H1 (cell line): ENCODE results near the gene ANKRD11. TPM values are rescaled to one million over a fixed set of nuclear protein-coding genes. Genes with fewer than 3 reads are reported as not detected.

ENCODE experiments used
- CBX8 ChIP-seq: fragments of 300-800, 300-1000 bp; sonication (generic); IDR thresholded peaks from 2 replicates; pipeline ENCODE4 v1.7.1; 2016; ENCODE audit warnings: low read depth, low read length, borderline replicate concordance
- CHD1 ChIP-seq: IDR thresholded peaks from 2 replicates; pipeline ENCODE4 v1.6.1; 2012; ENCODE audit warnings: low read depth, low read length, improper control_type of control experiment
- GTF2F1 ChIP-seq: IDR thresholded peaks from 2 replicates; pipeline ENCODE4 v1.6.1; 2012; ENCODE audit warnings: low read depth, low read length, improper control_type of control experiment, borderline replicate concordance
- HDAC6 ChIP-seq: IDR thresholded peaks from one replicate; pipeline ENCODE4 v1.7.1; 2012; ENCODE audit warnings: low read depth, mild to moderate bottlenecking, inconsistent platforms, low read length, moderate library complexity
- RFX5 ChIP-seq: IDR thresholded peaks from 2 replicates; pipeline ENCODE4 v1.6.1; 2011; ENCODE audit warnings: low read depth, low read length, improper control_type of control experiment, borderline replicate concordance
- RNF2 ChIP-seq: fragments of 200-900, 300-1000 bp; sonication (generic); IDR thresholded peaks from 2 replicates; pipeline ENCODE4 v1.7.1; 2016; ENCODE audit warnings: borderline replicate concordance, low read depth, mild to moderate bottlenecking, antibody characterized with exemption, low read length; ENCODE audit not compliant: poor library complexity, severe bottlenecking; ENCODE audit errors: missing control alignments
- SRF ChIP-seq: IDR thresholded peaks from 2 replicates; pipeline ENCODE4 v1.6.1; 2011; ENCODE audit warnings: mild to moderate bottlenecking, low read depth, low read length, moderate library complexity
- polyA plus RNA-seq, 7 experiments: library from polyadenylated mRNA; depleted of rRNA in 3 of 7; stranded (reverse) in 5 of 7; unstranded in 2 of 7; fragments of >200 nt in 5 of 7; fragments of 200-250 nt in 2 of 7; gene quantifications; 1 replicate in 5 of 7; 2 replicates in 1 of 7; 4 replicates in 1 of 7; pipeline versions ENCODE4 v1.2.1 to v1.2.3, GENCODE V29; 2011 to 2013; ENCODE audit warnings: missing spikeins in 2 of 7, mixed read lengths in 2 of 7
- total RNA-seq: library from RNA; stranded (reverse); fragmentation: NEBNext Ultra II Directional; extraction: Animal tissue kit (Norgen Biotek cat#: 25700); gene quantifications from 2 replicates; pipeline ENCODE4 v1.2.1, GENCODE V29; 2021
- TF ChIP-seq, protein P1 (sequence below): fragments of 300-600 bp; sonication (generic); IDR thresholded peaks from 2 replicates; pipeline ENCODE4 v1.7.1; 2012; ENCODE audit warnings: low read length, moderate library complexity, mild to moderate bottlenecking, inconsistent platforms; ENCODE audit not compliant: insufficient replicate concordance

The ANKRD11 gene
- total and polyA plus RNA-seq, 2 of the 8 experiments (the other 6 are each of a cell fraction or from before 2014, with no cell fraction given), result 46.5 to 142 TPM

DNA sequence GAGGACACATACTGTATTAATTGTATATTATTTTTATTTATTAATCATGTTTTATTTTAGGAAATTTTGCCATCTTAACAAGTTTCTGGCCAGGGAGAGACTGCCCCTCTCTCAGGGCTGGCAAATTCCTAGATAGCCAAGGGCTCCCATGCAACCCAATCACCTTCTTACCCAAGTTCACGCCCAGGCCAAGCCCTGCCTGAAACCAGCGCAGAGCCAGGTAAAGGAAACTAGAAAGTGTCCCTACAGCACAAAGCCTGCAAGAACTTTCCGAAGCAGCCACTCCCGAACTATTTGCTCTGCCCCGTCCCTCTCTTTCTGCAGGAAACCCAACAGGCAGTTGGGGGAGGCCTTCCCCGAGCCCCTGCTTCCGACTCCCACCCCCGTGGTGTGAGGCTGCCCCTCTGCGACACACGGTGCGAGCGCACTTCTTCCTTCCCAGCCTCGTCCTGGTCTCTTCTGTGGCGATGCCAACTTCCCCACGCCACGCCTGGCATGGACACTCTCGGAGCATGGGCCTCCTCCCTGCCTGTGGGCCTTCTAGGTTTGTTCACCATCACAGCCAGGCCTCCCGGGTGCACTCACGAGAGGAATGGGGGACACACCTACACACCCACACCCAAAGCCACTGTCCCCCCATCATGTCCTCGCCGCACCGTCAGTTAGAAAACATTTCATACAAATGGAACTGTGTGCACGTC lies 172.5 kb downstream of the ANKRD11 start (continued):
- TF ChIP-seq, protein P1, sequence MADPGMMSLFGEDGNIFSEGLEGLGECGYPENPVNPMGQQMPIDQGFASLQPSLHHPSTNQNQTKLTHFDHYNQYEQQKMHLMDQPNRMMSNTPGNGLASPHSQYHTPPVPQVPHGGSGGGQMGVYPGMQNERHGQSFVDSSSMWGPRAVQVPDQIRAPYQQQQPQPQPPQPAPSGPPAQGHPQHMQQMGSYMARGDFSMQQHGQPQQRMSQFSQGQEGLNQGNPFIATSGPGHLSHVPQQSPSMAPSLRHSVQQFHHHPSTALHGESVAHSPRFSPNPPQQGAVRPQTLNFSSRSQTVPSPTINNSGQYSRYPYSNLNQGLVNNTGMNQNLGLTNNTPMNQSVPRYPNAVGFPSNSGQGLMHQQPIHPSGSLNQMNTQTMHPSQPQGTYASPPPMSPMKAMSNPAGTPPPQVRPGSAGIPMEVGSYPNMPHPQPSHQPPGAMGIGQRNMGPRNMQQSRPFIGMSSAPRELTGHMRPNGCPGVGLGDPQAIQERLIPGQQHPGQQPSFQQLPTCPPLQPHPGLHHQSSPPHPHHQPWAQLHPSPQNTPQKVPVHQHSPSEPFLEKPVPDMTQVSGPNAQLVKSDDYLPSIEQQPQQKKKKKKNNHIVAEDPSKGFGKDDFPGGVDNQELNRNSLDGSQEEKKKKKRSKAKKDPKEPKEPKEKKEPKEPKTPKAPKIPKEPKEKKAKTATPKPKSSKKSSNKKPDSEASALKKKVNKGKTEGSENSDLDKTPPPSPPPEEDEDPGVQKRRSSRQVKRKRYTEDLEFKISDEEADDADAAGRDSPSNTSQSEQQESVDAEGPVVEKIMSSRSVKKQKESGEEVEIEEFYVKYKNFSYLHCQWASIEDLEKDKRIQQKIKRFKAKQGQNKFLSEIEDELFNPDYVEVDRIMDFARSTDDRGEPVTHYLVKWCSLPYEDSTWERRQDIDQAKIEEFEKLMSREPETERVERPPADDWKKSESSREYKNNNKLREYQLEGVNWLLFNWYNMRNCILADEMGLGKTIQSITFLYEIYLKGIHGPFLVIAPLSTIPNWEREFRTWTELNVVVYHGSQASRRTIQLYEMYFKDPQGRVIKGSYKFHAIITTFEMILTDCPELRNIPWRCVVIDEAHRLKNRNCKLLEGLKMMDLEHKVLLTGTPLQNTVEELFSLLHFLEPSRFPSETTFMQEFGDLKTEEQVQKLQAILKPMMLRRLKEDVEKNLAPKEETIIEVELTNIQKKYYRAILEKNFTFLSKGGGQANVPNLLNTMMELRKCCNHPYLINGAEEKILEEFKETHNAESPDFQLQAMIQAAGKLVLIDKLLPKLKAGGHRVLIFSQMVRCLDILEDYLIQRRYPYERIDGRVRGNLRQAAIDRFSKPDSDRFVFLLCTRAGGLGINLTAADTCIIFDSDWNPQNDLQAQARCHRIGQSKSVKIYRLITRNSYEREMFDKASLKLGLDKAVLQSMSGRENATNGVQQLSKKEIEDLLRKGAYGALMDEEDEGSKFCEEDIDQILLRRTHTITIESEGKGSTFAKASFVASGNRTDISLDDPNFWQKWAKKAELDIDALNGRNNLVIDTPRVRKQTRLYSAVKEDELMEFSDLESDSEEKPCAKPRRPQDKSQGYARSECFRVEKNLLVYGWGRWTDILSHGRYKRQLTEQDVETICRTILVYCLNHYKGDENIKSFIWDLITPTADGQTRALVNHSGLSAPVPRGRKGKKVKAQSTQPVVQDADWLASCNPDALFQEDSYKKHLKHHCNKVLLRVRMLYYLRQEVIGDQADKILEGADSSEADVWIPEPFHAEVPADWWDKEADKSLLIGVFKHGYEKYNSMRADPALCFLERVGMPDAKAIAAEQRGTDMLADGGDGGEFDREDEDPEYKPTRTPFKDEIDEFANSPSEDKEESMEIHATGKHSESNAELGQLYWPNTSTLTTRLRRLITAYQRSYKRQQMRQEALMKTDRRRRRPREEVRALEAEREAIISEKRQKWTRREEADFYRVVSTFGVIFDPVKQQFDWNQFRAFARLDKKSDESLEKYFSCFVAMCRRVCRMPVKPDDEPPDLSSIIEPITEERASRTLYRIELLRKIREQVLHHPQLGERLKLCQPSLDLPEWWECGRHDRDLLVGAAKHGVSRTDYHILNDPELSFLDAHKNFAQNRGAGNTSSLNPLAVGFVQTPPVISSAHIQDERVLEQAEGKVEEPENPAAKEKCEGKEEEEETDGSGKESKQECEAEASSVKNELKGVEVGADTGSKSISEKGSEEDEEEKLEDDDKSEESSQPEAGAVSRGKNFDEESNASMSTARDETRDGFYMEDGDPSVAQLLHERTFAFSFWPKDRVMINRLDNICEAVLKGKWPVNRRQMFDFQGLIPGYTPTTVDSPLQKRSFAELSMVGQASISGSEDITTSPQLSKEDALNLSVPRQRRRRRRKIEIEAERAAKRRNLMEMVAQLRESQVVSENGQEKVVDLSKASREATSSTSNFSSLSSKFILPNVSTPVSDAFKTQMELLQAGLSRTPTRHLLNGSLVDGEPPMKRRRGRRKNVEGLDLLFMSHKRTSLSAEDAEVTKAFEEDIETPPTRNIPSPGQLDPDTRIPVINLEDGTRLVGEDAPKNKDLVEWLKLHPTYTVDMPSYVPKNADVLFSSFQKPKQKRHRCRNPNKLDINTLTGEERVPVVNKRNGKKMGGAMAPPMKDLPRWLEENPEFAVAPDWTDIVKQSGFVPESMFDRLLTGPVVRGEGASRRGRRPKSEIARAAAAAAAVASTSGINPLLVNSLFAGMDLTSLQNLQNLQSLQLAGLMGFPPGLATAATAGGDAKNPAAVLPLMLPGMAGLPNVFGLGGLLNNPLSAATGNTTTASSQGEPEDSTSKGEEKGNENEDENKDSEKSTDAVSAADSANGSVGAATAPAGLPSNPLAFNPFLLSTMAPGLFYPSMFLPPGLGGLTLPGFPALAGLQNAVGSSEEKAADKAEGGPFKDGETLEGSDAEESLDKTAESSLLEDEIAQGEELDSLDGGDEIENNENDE, result no peak
- no peak for TF ChIP-seq GTF2F1
- no peak for TF ChIP-seq SRF
- TF ChIP-seq CBX8, result no peak
- TF ChIP-seq HDAC6, result no peak
- TF ChIP-seq RFX5, result no peak
- no peak for TF ChIP-seq RNF2
- TF ChIP-seq CHD1, result no peak
